H1 (cell line): ENCODE measurements around the gene DHX32. TPM values are rescaled to one million over a fixed set of nuclear protein-coding genes. Genes with fewer than 3 reads are reported as not detected.

ENCODE experiments used
- CTCF ChIA-PET: fragments of 300-600 bp; sonication (Branson Sonifier 250); formaldehyde crosslinking; loops from one replicate; lab custom pipeline; 2021; ENCODE audit not compliant: partially characterized antibody; lab: Charles Lee
- POLR2A ChIA-PET: fragments of 300-600 bp; sonication (Branson Sonifier 250); formaldehyde crosslinking; loops from one replicate; lab custom pipeline; 2021; ENCODE audit warnings: inconsistent platforms; ENCODE audit not compliant: partially characterized antibody; lab: Charles Lee
- DNase-seq, 2 experiments: peaks; one replicate each; pipeline versions ENCODE4 v3.0.0 to v3.0.0-alpha.2; 2010 to 2022; ENCODE audit warnings: low spot score in 2 of 2, low read depth in 1 of 2, mixed read lengths in 1 of 2
- FAIRE-seq: peaks from 2 replicates; lab custom pipeline; 2011; peaks lifted over from hg19 to GRCh38; lab: Jason Lieb, UNC
- H2AFZ ChIP-seq: 2 replicates; pipeline ENCODE4 v1.8.1; 2012; ENCODE audit warnings: low read length, inconsistent platforms
- H2AK5ac ChIP-seq: 2 replicates; pipeline ENCODE4 v1.6.1; 2013; ENCODE audit warnings: low read depth, low read length
- H2BK120ac ChIP-seq: replicated peaks from 2 replicates; pipeline ENCODE3; 2013; ENCODE audit warnings: low read depth, low read length, inconsistent platforms
- H2BK12ac ChIP-seq: 2 replicates; pipeline ENCODE4 v1.6.1; 2013; ENCODE audit warnings: low read depth, low read length
- H2BK15ac ChIP-seq: 2 replicates; pipeline ENCODE4 v1.6.1; 2013; ENCODE audit warnings: low read length
- H2BK20ac ChIP-seq: 2 replicates; pipeline ENCODE4 v1.6.1; 2013; ENCODE audit warnings: low read length
- H2BK5ac ChIP-seq: 2 replicates; pipeline ENCODE4 v1.6.1; 2013; ENCODE audit warnings: low read depth, low read length
- H3K14ac ChIP-seq: 2 replicates; pipeline ENCODE4 v1.6.1; 2013; ENCODE audit warnings: inconsistent platforms; ENCODE audit not compliant: insufficient read length
- H3K18ac ChIP-seq: 2 replicates; pipeline ENCODE4 v1.6.1; 2013; ENCODE audit warnings: low read length; ENCODE audit errors: extremely low read depth
- H3K23ac ChIP-seq: 2 replicates; pipeline ENCODE4 v1.6.1; 2013; ENCODE audit warnings: inconsistent platforms; ENCODE audit not compliant: insufficient read length
- H3K23me2 ChIP-seq: 2 replicates; pipeline ENCODE4 v1.6.1; 2013; ENCODE audit warnings: low read depth, low read length
- H3K27ac ChIP-seq: 2 replicates; pipeline ENCODE4 v1.6.1; 2011; ENCODE audit warnings: low read depth, low read length, inconsistent platforms
- H3K27me3 ChIP-seq, 4 experiments: replicated peaks in 1 of 4; 1 replicate in 1 of 4; 2 replicates in 3 of 4; pipeline versions ENCODE4 v1.6.1 to v1.8.1; 2011 to 2013; ENCODE audit warnings: low read length in 3 of 4, mild to moderate bottlenecking in 3 of 4, inconsistent platforms in 2 of 4, mixed read lengths in 2 of 4, moderate library complexity in 1 of 4; ENCODE audit not compliant: control insufficient read depth in 3 of 4, insufficient read depth in 3 of 4; ENCODE audit errors: extremely low read depth in 1 of 4
- H3K36me3 ChIP-seq, 4 experiments: 2 replicates each; pipeline versions ENCODE4 v1.6.1 to v1.8.1; 2011 to 2013; ENCODE audit warnings: mild to moderate bottlenecking in 4 of 4, low read length in 3 of 4, moderate library complexity in 2 of 4, control low read depth in 1 of 4, inconsistent platforms in 1 of 4; ENCODE audit not compliant: insufficient read depth in 4 of 4, control insufficient read depth in 2 of 4
- H3K4ac ChIP-seq: replicated peaks from 2 replicates; pipeline ENCODE3; 2013; ENCODE audit warnings: low read length, low read depth, mixed read lengths, inconsistent platforms; ENCODE audit not compliant: insufficient read length
- H3K4me1 ChIP-seq, 4 experiments: replicated peaks in 1 of 4; 1 replicate in 1 of 4; 2 replicates in 3 of 4; pipeline versions ENCODE4 v1.6.1 to v1.8.1; 2011 to 2013; ENCODE audit warnings: low read length in 3 of 4, inconsistent platforms in 2 of 4, mixed read lengths in 1 of 4; ENCODE audit not compliant: insufficient read depth in 4 of 4, control insufficient read depth in 3 of 4
- H3K4me2 ChIP-seq, 2 experiments: 2 replicates each; pipeline versions ENCODE4 v1.6.1 to v1.8.1; 2011 to 2013; ENCODE audit warnings: low read depth in 2 of 2, low read length in 2 of 2, control low read depth in 1 of 2, inconsistent platforms in 1 of 2, mild to moderate bottlenecking in 1 of 2; ENCODE audit not compliant: insufficient read depth in 1 of 2
- H3K4me3 ChIP-seq, 4 experiments: fragments of 200-600, 300-600 bp in 1 of 4; sonication (generic), shearing (Covaris generic), sonication (Bioruptor Twin) in 1 of 4; 2 replicates each; pipeline versions ENCODE4 v1.5.1 to v1.8.1; 2011 to 2016; ENCODE audit warnings: low read length in 4 of 4, low read depth in 3 of 4, control low read depth in 2 of 4, inconsistent platforms in 2 of 4, mild to moderate bottlenecking in 2 of 4, mixed read lengths in 1 of 4, moderate library complexity in 1 of 4; ENCODE audit not compliant: insufficient read depth in 2 of 4; ENCODE audit errors: extremely low read depth in 1 of 4
- H3K56ac ChIP-seq: replicated peaks from 2 replicates; pipeline ENCODE3; 2013; ENCODE audit warnings: low read depth, mild to moderate bottlenecking, mixed read lengths, low read length, inconsistent platforms; ENCODE audit not compliant: insufficient read length
- H3K79me1 ChIP-seq: 2 replicates; pipeline ENCODE4 v1.6.1; 2013; ENCODE audit warnings: low read depth, low read length, control low read depth
- H3K79me2 ChIP-seq, 2 experiments: 2 replicates each; pipeline versions ENCODE4 v1.6.1 to v1.8.1; 2012 to 2013; ENCODE audit warnings: low read length in 2 of 2, mild to moderate bottlenecking in 2 of 2, inconsistent platforms in 1 of 2; ENCODE audit not compliant: insufficient read depth in 2 of 2, control insufficient read depth in 1 of 2
- H3K9ac ChIP-seq, 4 experiments: replicated peaks in 1 of 4; 1 replicate in 1 of 4; 2 replicates in 3 of 4; pipeline versions ENCODE4 v1.6.1 to v1.8.1; 2011 to 2013; ENCODE audit warnings: low read depth in 3 of 4, low read length in 3 of 4, control low read depth in 2 of 4, mild to moderate bottlenecking in 2 of 4, moderate library complexity in 2 of 4, inconsistent platforms in 1 of 4; ENCODE audit errors: extremely low read depth in 1 of 4
- H3K9me3 ChIP-seq, 2 experiments: 2 replicates each; pipeline versions ENCODE4 v1.6.1 to v1.8.1; 2012 to 2013; ENCODE audit warnings: mild to moderate bottlenecking in 2 of 2, moderate library complexity in 2 of 2, control low read depth in 1 of 2, inconsistent platforms in 1 of 2, low read depth in 1 of 2, low read length in 1 of 2, mixed read lengths in 1 of 2; ENCODE audit not compliant: insufficient read depth in 2 of 2
- H4K20me1 ChIP-seq, 2 experiments: replicated peaks in 1 of 2; 2 replicates each; pipeline versions ENCODE3 to v1.8.1; 2011 to 2013; ENCODE audit warnings: inconsistent platforms in 2 of 2, low read length in 2 of 2, mild to moderate bottlenecking in 1 of 2; ENCODE audit not compliant: insufficient read depth in 2 of 2, control insufficient read depth in 1 of 2
- H4K5ac ChIP-seq: 2 replicates; pipeline ENCODE4 v1.6.1; 2013; ENCODE audit warnings: low read length, low read depth, mixed read lengths, inconsistent platforms; ENCODE audit not compliant: insufficient read length
- H4K8ac ChIP-seq: 2 replicates; pipeline ENCODE4 v1.8.0; 2013; ENCODE audit warnings: mild to moderate bottlenecking, moderate library complexity, low read length, inconsistent platforms; ENCODE audit not compliant: insufficient read depth; ENCODE audit errors: extremely low read depth
- H4K91ac ChIP-seq: replicated peaks from 2 replicates; pipeline ENCODE3; 2013; ENCODE audit warnings: low read length, mixed read lengths, inconsistent platforms; ENCODE audit not compliant: insufficient read length
- CBX5 ChIP-seq: fragments of 300-800, 300-1000 bp; sonication (generic); IDR thresholded peaks from 2 replicates; pipeline ENCODE4 v1.7.1; 2016; ENCODE audit warnings: antibody characterized with exemption, low read length, low read depth
- CTBP2 ChIP-seq: IDR thresholded peaks from 2 replicates; pipeline ENCODE4 v1.7.0; 2011; ENCODE audit warnings: borderline replicate concordance, mild to moderate bottlenecking, moderate library complexity, mixed read lengths, low read length; ENCODE audit not compliant: insufficient read depth, insufficient read length
- ZNF274 ChIP-seq: IDR thresholded peaks from 2 replicates; pipeline ENCODE4 v1.7.0; 2012; ENCODE audit warnings: low read length, borderline replicate concordance; ENCODE audit errors: extremely low read depth
- WGBS, 2 experiments: shearing (Covaris generic) in 1 of 2; methylation state at CpG; one replicate each; pipeline versions ENCODE4 v1.1.6 to v1.1.7; 2013 to 2015; ENCODE audit warnings: low lambda C conversion rate in 2 of 2, mixed read lengths in 2 of 2, inconsistent platforms in 1 of 2, low coverage in 1 of 2, missing lambda C conversion rate in 1 of 2; ENCODE audit not compliant: insufficient replicate concordance in 2 of 2, insufficient coverage in 1 of 2, insufficient read length in 1 of 2; ENCODE audit errors: extremely low coverage in 1 of 2, missing lambda C conversion rate in 1 of 2; 5-methylcytosine and 5-hydroxymethylcytosine counted together
- polyA plus RNA-seq, 7 experiments: library from polyadenylated mRNA; depleted of rRNA in 3 of 7; stranded (reverse) in 5 of 7; unstranded in 2 of 7; fragments of >200 nt in 5 of 7; fragments of 200-250 nt in 2 of 7; gene quantifications; 1 replicate in 5 of 7; 2 replicates in 1 of 7; 4 replicates in 1 of 7; pipeline versions ENCODE4 v1.2.1 to v1.2.3, GENCODE V29; 2011 to 2013; ENCODE audit warnings: missing spikeins in 2 of 7, mixed read lengths in 2 of 7
- total RNA-seq: library from RNA; stranded (reverse); fragmentation: NEBNext Ultra II Directional; extraction: Animal tissue kit (Norgen Biotek cat#: 25700); gene quantifications from 2 replicates; pipeline ENCODE4 v1.2.1, GENCODE V29; 2021

The DHX32 gene
- total and polyA plus RNA-seq, 2 of the 8 experiments (the other 6 are each of a cell fraction or from before 2014, with no cell fraction given) = 12.4 to 15.8 TPM

DNA sequence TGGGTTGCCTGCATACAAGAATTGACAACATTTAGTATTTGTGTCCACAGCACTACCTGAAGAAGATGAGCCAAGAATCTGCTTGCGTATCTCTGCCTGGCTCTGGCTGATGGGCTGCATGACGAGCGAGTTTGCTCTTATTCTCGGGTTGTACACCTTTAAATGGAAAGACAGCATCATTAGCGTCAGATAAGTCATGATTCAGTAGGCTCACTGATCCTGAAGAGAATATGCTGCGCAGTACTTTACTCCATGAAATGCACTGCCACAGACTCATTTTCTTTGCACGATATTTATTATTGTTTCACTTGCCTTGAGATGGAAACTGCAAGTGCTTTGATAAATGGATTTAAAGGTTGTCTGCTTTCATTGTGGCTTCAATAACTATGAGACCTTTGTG is 28.6 kb downstream of the DHX32 start:
- ChIA-PET CTCF (interaction anchor here (1.2 kb wide), 1 partner anchor 16 kb away, joined by 3 read pairs; no protein-coding TSS in a partner anchor), POLR2A (no interaction called here)
- WGBS, 2 experiments = 92% methylated on average over 7 of the region's 7 CpGs; no CpG with 5 or more reads in 1 of the 2 experiments
- Histone ChIP-seq H3K9me3 (no peaks in the 10 kb centered on the region), H2BK5ac (no peak overlapping the region), H4K91ac (no peak overlapping the region), H3K36me3 (peaks cover 0 to 17% (median 6%) of the 10 kb centered on the region in 4 experiments; a peak in 5 of 8 replicates), H3K9ac (no peak overlapping the region), H3K4me1 (no peaks in the 10 kb centered on the region), H3K18ac (no peak overlapping the region), H3K4me3 (no peak overlapping the region), H4K8ac (no peak overlapping the region), H2BK15ac (no peak overlapping the region), H3K56ac (no peak overlapping the region), H2BK120ac (no peak overlapping the region), H3K14ac (no peak overlapping the region), H2BK20ac (no peak overlapping the region), H3K79me1 (no peaks in the 10 kb centered on the region), H3K79me2 (no peaks in the 10 kb centered on the region), H2BK12ac (no peak overlapping the region), H3K4ac (no peak overlapping the region), H4K20me1 (peaks cover 0 to 1% of the 10 kb centered on the region in 2 experiments), H3K27me3 (no peaks in the 10 kb centered on the region), H3K4me2 (no peak overlapping the region), H3K27ac (no peak overlapping the region), H2AFZ (no peak overlapping the region), H4K5ac (no peak overlapping the region), H3K23me2 (no peaks in the 10 kb centered on the region), H3K23ac (no peak overlapping the region), H2AK5ac (no peak overlapping the region)
- TF ChIP-seq CTBP2 (no peak), ZNF274 (no peak), CBX5 (no peak)
- DNase-seq = no peak
- no peak for FAIRE-seq
